ENCODE measurements around the gene SVBP. TPM values are rescaled to one million over a fixed set of nuclear protein-coding genes. Genes with fewer than 3 reads are reported as not detected.

Gene SVBP
- total RNA-seq, 4 donors from 2014 or later, result 18.6 to 76.0 (median 44.9) TPM

DNA sequence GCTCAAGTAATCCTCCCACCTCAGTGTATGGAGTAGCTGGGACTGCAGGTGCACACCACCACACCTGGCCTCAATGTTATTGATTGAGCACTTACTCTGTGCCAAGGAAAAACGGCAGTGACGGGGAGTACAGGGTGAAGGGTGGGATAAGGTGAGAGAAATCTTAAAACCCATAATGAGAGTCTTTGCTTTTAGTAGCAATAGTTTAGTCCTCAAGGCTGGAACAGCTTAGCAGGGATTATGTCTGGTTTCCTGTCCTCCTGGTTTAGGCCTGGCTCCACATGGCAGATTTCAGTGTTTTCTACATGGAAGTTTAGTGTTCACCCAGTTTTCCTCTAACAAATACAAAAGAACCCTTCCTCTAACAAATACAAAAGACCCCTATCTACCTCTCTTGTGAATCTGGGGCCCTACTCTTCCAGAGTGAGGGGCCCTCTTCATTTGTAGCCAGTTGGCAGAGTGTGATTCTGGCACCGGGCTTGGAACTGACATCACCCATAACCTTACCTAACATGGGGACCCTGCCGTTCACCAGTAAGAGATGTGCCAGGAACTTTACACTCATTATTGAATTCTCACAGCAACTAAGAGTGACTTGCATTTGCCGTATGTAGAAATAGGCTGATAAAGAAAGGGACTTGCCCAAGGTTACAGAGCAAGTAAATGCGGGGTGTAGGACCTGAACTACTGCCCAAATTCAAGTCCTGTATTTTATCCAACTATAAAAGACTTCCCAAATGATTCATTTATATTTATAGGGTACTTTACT, 36.1 kb upstream of the SVBP start:
- H3K27ac ChIP-seq, result no peak overlapping the region
- H3K4me3 ChIP-seq, result no peak overlapping the region
- peaks cover 0 to 48% (median 5%) of the 10 kb centered on the region in 3 donors for H3K36me3 ChIP-seq
- H3K27me3 ChIP-seq, result no peaks in the 10 kb centered on the region
- 80 to 82% methylated on average over 6 of the region's 6 CpGs for WGBS, 2 donors
- TF ChIP-seq POLR2A (IDR thresholded peaks at IDR 0.05) (no peak), EP300 (IDR thresholded peaks at IDR 0.05) (no peak), CTCF (IDR thresholded peaks at IDR 0.05) (no peak)
- peaks cover 0 to 13% (median 0%) of the 10 kb centered on the region in 4 donors for H3K4me1 ChIP-seq
- H3K9me3 ChIP-seq, result peaks cover 0 to 22% (median 0%) of the 10 kb centered on the region in 4 donors
- no peak for DNase-seq (ENCODE audit: low spot score in 2 of 2)

DNA sequence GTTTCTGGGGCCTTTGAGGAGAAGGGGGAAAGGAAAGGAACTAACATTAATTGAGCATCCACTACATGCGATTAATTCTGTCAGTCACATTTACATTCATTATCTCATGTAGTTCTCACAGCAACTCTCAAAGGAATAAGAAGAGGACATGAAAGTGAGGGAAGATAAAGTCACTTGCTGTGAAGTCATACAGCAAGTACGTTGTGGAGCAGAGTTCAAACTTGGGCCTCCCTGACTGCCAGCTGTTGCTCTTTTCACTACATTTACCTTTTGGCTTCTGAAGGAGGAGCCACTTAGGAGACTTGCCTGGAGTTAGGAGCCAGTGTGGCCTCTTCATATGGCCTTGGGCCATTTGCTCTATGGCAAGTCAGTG, 35.4 kb upstream of the SVBP start:
- H3K27me3 ChIP-seq, result no peaks in the 10 kb centered on the region
- H3K4me3 ChIP-seq, result no peak overlapping the region
- DNase-seq (ENCODE audit: low spot score in 2 of 2), result no peak
- H3K36me3 ChIP-seq, result peaks cover 0 to 48% (median 5%) of the 10 kb centered on the region in 3 donors
- H3K27ac ChIP-seq, result no peak overlapping the region
- 50% methylated on average over 2 of the region's 2 CpGs for WGBS, 2 donors
- peaks cover 0 to 22% (median 0%) of the 10 kb centered on the region in 4 donors for H3K9me3 ChIP-seq
- peaks cover 0 to 20% (median 2%) of the 10 kb centered on the region in 4 donors for H3K4me1 ChIP-seq
- TF ChIP-seq CTCF (IDR thresholded peaks at IDR 0.05) (no peak), EP300 (IDR thresholded peaks at IDR 0.05) (no peak), POLR2A (IDR thresholded peaks at IDR 0.05) (no peak)

- H3K27ac ChIP-seq, result no peak overlapping the region
- H3K27me3 ChIP-seq, result no peaks in the 10 kb centered on the region
- peaks cover 0 to 25% (median 7%) of the 10 kb centered on the region in 4 donors for H3K4me1 ChIP-seq
- no peak for DNase-seq (ENCODE audit: low spot score in 2 of 2)
- WGBS, 2 donors, result 85 to 98% methylated on average over 2 of the region's 2 CpGs
- TF ChIP-seq CTCF (IDR thresholded peaks at IDR 0.05), result no peak
- peaks cover 0 to 48% (median 5%) of the 10 kb centered on the region in 3 donors for H3K36me3 ChIP-seq
- no peak overlapping the region for H3K4me3 ChIP-seq
- H3K9me3 ChIP-seq, result peaks cover 0 to 22% (median 0%) of the 10 kb centered on the region in 4 donors
These were observed 34.9 kb upstream of the SVBP start for GRCh38 chr1:42851960-42852607.

DNA sequence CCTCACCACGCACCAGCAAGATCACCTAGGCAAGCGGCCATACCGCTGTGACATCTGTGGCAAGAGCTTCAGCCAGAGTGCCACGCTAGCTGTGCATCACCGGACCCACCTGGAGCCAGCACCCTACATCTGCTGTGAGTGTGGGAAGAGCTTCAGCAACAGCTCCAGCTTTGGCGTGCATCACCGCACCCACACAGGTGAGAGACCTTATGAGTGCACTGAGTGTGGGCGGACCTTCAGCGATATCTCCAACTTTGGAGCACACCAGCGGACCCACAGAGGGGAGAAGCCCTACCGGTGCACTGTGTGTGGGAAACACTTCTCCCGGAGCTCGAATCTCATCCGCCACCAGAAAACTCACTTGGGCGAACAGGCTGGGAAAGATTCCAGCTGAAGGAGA, 34.2 kb upstream of the SVBP start:
- WGBS, 2 donors, result 97 to 99% methylated on average over 15 of the region's 15 CpGs
- TF ChIP-seq CTCF (IDR thresholded peaks at IDR 0.05) (no peak), EP300 (IDR thresholded peaks at IDR 0.05) (no peak), POLR2A (IDR thresholded peaks at IDR 0.05) (no peak)
- Histone ChIP-seq H3K27ac (no peak overlapping the region), H3K4me1 (peaks cover 0 to 27% (median 7%) of the 10 kb centered on the region in 4 donors), H3K9me3 (peaks cover 0 to 22% (median 0%) of the 10 kb centered on the region in 4 donors), H3K36me3 (peaks cover 0 to 48% (median 5%) of the 10 kb centered on the region in 3 donors), H3K4me3 (no peak overlapping the region), H3K27me3 (no peaks in the 10 kb centered on the region)
- no peak for DNase-seq (ENCODE audit: low spot score in 2 of 2)

GRCh38 chr1:42849944-42850343, 32.7 kb upstream of the SVBP start:
- Histone ChIP-seq H3K4me3 (no peak overlapping the region), H3K27ac (no peak overlapping the region), H3K27me3 (no peaks in the 10 kb centered on the region), H3K36me3 (peaks cover 0 to 48% (median 5%) of the 10 kb centered on the region in 3 donors), H3K9me3 (peaks cover 0 to 22% (median 0%) of the 10 kb centered on the region in 4 donors), H3K4me1 (peaks cover 0 to 37% (median 10%) of the 10 kb centered on the region in 4 donors)
- DNase-seq (ENCODE audit: low spot score in 2 of 2), result no peak
- TF ChIP-seq POLR2A (IDR thresholded peaks at IDR 0.05) (no peak), EP300 (IDR thresholded peaks at IDR 0.05) (no peak), CTCF (IDR thresholded peaks at IDR 0.05) (no peak)
- 75 to 77% methylated on average over 5 of the region's 5 CpGs for WGBS, 2 donors
